ENCODE data around the gene VSIG8.

The VSIG8 gene

DNA sequence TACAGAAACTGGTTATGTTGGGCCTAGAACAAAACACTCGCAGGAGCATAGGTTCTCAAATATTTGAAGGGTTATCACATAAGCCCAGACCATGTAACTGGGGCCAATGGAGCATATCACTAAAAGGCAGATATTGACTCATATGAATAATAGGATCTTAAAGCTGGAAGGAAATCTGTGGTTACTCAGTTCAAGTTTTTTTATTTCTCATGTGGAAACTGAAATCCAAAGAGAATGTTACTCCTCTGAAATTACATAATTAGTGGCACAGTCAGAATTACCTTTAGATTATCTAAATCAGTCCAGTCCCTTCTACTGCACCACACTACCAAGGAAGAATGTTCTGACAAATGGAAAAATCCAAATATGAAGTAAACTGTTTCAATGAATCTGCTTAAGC is 23.7 kb downstream of the VSIG8 start:
- H3K36me3 ChIP-seq (ENCODE audit: insufficient read depth, low read length) = peaks cover 5% of the 10 kb centered on the region
- no peaks in the 10 kb centered on the region for H3K4me1 ChIP-seq (ENCODE audit: insufficient read depth, low read length)
- H3K9me3 ChIP-seq (ENCODE audit: low read length) = no peaks in the 10 kb centered on the region
- H3K4me3 ChIP-seq (ENCODE audit: low read depth in 1 of 2, low read length in 2 of 2) = no peak overlapping the region
- H3K27ac ChIP-seq (ENCODE audit: low read depth, low read length) = no peak overlapping the region
- H3K9ac ChIP-seq (ENCODE audit: low read length) = no peak overlapping the region
- no peaks in the 10 kb centered on the region for H3K27me3 ChIP-seq (ENCODE audit: control insufficient read depth in 1 of 2, insufficient read depth in 2 of 2, low read length in 2 of 2)

DNA sequence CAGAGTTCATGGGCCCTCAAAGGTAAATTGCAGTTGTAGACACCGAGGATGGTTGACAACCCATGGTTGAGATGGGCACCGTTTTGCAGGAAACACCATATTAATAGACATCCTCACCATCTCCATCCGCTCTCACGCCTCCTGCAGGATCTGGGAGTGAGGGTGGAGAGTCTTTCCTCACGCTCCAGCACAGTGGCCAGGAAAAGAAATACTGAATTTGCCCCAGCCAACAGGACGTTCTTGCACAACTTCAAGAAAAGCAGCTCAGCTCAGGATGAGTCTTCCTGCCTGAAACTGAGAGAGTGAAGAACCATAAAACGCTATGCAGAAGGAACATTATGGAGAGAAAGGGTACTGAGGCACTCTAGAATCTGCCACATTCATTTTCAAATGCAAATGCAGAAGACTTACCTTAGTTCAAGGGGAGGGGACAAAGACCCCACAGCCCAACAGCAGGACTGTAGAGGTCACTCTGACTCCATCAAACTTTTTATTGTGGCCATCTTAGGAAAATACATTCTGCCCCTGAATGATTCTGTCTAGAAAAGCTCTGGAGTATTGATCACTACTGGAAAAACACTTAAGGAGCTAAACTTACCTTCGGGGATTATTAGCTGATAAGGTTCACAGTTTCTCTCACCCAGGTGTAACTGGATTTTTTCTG is 26.5 kb downstream of the VSIG8 start:
- no peaks in the 10 kb centered on the region for H3K9me3 ChIP-seq (ENCODE audit: low read length)
- H3K4me1 ChIP-seq (ENCODE audit: insufficient read depth, low read length) = no peaks in the 10 kb centered on the region
- H3K27ac ChIP-seq (ENCODE audit: low read depth, low read length) = no peak overlapping the region
- H3K27me3 ChIP-seq (ENCODE audit: control insufficient read depth in 1 of 2, insufficient read depth in 2 of 2, low read length in 2 of 2) = no peaks in the 10 kb centered on the region
- H3K9ac ChIP-seq (ENCODE audit: low read length) = no peak overlapping the region
- peaks cover 5% of the 10 kb centered on the region for H3K36me3 ChIP-seq (ENCODE audit: insufficient read depth, low read length)
- no peak overlapping the region for H3K4me3 ChIP-seq (ENCODE audit: low read depth in 1 of 2, low read length in 2 of 2)

DNA sequence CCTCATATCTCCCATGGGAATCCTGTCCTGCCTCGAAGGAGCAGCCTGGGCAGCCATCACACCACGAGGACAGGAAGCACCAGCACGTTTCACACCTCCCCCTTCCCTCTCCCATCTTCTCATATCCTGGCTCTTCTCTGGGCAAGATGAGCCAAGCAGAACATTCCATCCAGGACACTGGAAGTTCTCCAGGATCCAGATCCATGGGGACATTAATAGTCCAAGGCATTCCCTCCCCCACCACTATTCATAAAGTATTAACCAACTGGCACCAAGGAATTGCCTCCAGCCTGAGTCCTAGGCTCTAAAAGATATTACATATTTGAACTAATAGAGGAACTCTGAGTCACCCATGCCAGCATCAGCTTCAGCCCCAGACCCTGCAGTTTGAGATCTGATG is 27.1 kb downstream of the VSIG8 start:
- Histone ChIP-seq H3K27ac (ENCODE audit: low read depth, low read length) (no peak overlapping the region), H3K9me3 (ENCODE audit: low read length) (no peaks in the 10 kb centered on the region)

DNA sequence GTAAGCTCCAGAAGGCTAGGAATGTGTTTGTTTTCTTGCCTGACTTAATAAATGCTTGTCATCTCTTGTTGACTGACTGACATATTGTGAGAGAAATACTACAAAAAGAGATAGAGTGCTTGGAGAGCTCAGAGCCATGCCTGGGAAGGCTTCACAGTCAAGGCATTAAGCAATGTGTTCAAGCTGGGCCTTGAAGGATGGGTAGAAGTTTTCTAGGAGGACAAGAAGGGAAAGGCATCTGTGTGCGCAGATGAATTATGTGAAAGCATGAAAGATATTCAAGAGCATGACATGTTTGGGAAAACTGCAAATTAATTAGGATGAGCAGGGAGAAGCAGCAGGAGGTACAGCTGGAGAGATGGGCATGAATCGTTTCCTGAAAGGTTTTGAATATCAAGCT is 30.1 kb downstream of the VSIG8 start:
- Histone ChIP-seq H3K27ac (ENCODE audit: low read depth, low read length) (no peak overlapping the region), H3K4me3 (ENCODE audit: low read depth in 1 of 2, low read length in 2 of 2) (no peak overlapping the region), H3K36me3 (ENCODE audit: insufficient read depth, low read length) (no peaks in the 10 kb centered on the region), H3K27me3 (ENCODE audit: control insufficient read depth in 1 of 2, insufficient read depth in 2 of 2, low read length in 2 of 2) (no peaks in the 10 kb centered on the region), H3K9ac (ENCODE audit: low read length) (no peak overlapping the region), H3K9me3 (ENCODE audit: low read length) (no peaks in the 10 kb centered on the region), H3K4me1 (ENCODE audit: insufficient read depth, low read length) (no peaks in the 10 kb centered on the region)

More for the DNA sequence above, 27.1 kb downstream of the VSIG8 start:
- no peak overlapping the region for H3K4me3 ChIP-seq (ENCODE audit: low read depth in 1 of 2, low read length in 2 of 2)
- no peaks in the 10 kb centered on the region for H3K4me1 ChIP-seq (ENCODE audit: insufficient read depth, low read length)
- no peaks in the 10 kb centered on the region for H3K27me3 ChIP-seq (ENCODE audit: control insufficient read depth in 1 of 2, insufficient read depth in 2 of 2, low read length in 2 of 2)
- H3K9ac ChIP-seq (ENCODE audit: low read length) = no peak overlapping the region
- peaks cover 5% of the 10 kb centered on the region for H3K36me3 ChIP-seq (ENCODE audit: insufficient read depth, low read length)

DNA sequence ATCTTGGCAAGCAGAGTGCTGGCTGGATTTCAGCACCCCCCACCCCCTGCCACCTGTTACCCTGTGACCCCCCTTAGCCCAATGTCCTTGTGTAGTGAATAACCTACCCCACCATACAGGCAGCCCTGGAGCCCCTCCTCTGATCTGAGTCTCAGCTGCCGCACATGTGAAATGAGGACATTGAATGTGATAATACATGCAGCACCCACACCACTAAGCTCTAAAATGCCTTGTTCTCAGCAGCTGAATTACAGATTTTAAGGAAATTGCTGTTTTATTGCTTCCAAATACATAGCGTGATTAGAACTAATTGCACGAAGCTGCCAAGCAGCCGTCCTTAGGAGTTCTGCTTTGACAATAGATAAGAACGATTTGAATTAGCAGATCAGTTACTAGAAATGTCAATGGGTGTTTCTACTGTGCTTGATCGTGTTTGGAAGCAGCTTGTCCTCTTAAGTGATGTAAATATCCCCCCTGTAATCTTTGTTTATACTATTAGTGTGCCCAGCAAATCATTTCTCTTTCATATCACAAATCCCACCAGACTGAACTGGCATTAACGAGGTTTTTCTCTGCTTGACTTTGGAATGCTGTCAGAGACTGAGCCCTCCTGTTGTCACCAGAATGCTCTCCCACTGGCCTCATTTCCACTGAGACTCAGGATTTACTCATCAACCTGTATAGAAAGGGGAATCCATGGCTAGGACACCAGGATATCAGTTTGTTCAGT is 30.9 kb downstream of the VSIG8 start:
- H3K27me3 ChIP-seq (ENCODE audit: control insufficient read depth in 1 of 2, insufficient read depth in 2 of 2, low read length in 2 of 2) = no peaks in the 10 kb centered on the region

DNA sequence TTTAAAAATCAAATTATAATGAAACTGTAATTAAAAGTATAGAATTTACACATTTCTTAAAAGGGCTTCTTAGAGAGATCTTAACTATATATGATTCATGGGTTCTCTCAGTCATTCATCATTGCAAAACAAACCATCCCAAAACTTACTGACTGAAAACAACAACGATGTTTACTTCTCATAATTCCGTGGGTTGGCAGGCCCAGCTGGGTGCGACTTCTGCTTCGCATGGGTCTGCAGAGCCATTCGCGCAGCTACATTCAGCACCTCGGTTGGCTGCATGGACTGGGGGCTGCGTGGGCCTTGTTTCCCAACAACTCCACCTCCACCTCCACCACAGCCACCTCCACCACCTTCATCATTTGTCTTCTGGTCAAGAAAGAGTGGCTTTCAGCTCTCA is 31.7 kb downstream of the VSIG8 start:
- Histone ChIP-seq H3K27me3 (ENCODE audit: control insufficient read depth in 1 of 2, insufficient read depth in 2 of 2, low read length in 2 of 2) (no peaks in the 10 kb centered on the region), H3K36me3 (ENCODE audit: insufficient read depth, low read length) (no peaks in the 10 kb centered on the region), H3K9me3 (ENCODE audit: low read length) (no peaks in the 10 kb centered on the region), H3K4me3 (ENCODE audit: low read depth in 1 of 2, low read length in 2 of 2) (no peak overlapping the region), H3K4me1 (ENCODE audit: insufficient read depth, low read length) (no peaks in the 10 kb centered on the region), H3K9ac (ENCODE audit: low read length) (no peak overlapping the region), H3K27ac (ENCODE audit: low read depth, low read length) (no peak overlapping the region)

More for the DNA sequence above, 30.9 kb downstream of the VSIG8 start:
- no peak overlapping the region for H3K27ac ChIP-seq (ENCODE audit: low read depth, low read length)
- no peaks in the 10 kb centered on the region for H3K36me3 ChIP-seq (ENCODE audit: insufficient read depth, low read length)
- H3K4me1 ChIP-seq (ENCODE audit: insufficient read depth, low read length) = no peaks in the 10 kb centered on the region
- H3K4me3 ChIP-seq (ENCODE audit: low read depth in 1 of 2, low read length in 2 of 2) = no peak overlapping the region
- no peak overlapping the region for H3K9ac ChIP-seq (ENCODE audit: low read length)
- no peaks in the 10 kb centered on the region for H3K9me3 ChIP-seq (ENCODE audit: low read length)

DNA sequence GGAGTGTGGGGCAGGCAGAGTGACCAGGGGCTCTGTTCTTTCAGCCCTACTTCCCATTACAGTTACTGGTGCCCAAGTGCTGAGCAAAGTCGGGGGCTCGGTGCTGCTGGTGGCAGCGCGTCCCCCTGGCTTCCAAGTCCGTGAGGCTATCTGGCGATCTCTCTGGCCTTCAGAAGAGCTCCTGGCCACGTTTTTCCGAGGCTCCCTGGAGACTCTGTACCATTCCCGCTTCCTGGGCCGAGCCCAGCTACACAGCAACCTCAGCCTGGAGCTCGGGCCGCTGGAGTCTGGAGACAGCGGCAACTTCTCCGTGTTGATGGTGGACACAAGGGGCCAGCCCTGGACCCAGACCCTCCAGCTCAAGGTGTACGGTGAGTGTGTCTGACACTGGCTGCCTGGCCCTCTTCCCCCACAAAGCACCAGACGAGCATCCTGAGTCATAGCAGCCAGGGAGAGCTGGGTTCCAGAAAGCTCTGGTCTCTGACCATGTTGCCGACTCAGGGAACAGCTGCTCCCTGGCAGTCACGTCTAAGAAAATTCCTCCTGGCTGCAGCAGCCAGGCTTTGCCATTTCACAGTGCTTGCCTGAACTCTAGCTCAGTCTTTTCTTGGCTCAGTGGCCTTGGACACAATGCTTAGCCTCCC is 32.5 kb downstream of the VSIG8 start:
- Histone ChIP-seq H3K36me3 (ENCODE audit: insufficient read depth, low read length) (no peaks in the 10 kb centered on the region), H3K9ac (ENCODE audit: low read length) (no peak overlapping the region), H3K4me3 (ENCODE audit: low read depth in 1 of 2, low read length in 2 of 2) (no peak overlapping the region)

DNA sequence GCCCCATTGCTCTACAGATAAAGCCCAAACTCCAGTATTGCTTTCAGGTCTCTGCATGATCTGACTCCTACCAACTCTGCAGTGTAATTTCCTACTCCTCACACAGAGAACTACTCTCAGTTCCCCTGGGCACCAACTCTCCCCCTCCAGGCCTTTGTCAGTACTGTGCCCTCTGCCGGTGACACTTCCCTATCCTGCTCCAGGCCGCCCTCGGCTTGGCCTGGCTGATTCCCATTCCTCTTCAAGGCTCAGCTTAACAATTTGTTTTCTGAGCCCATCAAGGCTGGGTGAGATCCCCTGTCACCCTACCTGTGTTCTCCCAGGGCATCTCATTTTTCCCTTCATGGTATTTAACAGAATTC is 33.2 kb downstream of the VSIG8 start:
- Histone ChIP-seq H3K9me3 (ENCODE audit: low read length) (no peaks in the 10 kb centered on the region), H3K4me1 (ENCODE audit: insufficient read depth, low read length) (no peaks in the 10 kb centered on the region), H3K36me3 (ENCODE audit: insufficient read depth, low read length) (no peaks in the 10 kb centered on the region), H3K9ac (ENCODE audit: low read length) (no peak overlapping the region), H3K27me3 (ENCODE audit: control insufficient read depth in 1 of 2, insufficient read depth in 2 of 2, low read length in 2 of 2) (no peaks in the 10 kb centered on the region), H3K4me3 (ENCODE audit: low read depth in 1 of 2, low read length in 2 of 2) (no peak overlapping the region), H3K27ac (ENCODE audit: low read depth, low read length) (no peak overlapping the region)

More for the DNA sequence above, 32.5 kb downstream of the VSIG8 start:
- Histone ChIP-seq H3K27ac (ENCODE audit: low read depth, low read length) (no peak overlapping the region), H3K27me3 (ENCODE audit: control insufficient read depth in 1 of 2, insufficient read depth in 2 of 2, low read length in 2 of 2) (no peaks in the 10 kb centered on the region), H3K9me3 (ENCODE audit: low read length) (no peaks in the 10 kb centered on the region), H3K4me1 (ENCODE audit: insufficient read depth, low read length) (no peaks in the 10 kb centered on the region)

DNA sequence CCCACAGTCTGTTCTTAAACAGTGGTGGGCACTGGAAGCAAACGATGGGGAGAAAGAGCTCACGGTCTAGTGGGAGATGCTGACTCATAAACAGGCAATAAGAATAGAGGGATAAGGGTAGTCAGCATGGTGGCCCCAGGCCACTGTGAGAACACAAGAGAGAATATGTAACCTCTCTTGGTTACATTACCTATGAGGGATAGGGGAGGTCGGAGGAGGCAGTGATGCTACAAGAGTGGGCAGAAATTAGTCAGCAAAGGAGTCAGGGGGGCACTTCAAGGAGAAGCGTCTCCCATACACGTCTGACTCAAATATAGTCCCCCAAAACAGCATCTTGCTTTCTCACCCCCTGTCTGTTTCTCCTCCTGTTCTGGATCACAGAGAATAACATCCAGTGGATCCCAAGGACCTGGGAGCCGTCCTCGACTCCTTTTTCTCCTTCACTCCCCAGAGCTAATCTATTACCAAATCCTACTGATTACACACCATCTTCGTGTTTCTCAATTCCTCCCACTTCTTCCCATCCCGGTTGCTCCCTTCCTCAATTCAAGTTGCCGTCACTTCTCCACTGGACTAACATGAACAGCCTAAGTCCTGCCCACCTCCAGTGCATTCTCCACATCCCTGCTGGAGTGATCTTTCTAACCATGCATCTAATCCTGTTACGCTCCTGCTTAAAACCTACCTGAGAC is 33.7 kb downstream of the VSIG8 start:
- H3K4me3 ChIP-seq (ENCODE audit: low read depth in 1 of 2, low read length in 2 of 2) = no peak overlapping the region

DNA sequence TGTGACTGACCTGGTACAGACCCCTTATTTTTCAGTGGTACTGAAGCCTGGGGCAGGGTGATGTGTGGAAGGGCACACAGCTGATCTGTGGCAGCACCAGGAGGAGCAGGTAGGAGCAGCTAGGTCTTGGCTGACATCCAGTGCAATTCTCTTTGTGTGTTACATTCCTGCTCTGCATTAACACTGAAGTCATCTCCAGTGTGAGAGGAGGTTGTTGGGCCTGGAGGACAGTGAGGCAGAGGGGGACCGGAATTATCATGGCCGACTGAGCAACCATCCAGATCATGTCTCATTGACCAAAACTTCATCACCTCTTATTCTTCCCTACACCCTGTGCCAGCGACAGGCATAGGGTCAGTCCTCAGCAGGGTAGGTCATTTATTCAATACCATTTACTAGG is 34.3 kb downstream of the VSIG8 start:
- Histone ChIP-seq H3K36me3 (ENCODE audit: insufficient read depth, low read length) (no peaks in the 10 kb centered on the region), H3K27me3 (ENCODE audit: control insufficient read depth in 1 of 2, insufficient read depth in 2 of 2, low read length in 2 of 2) (no peaks in the 10 kb centered on the region), H3K9me3 (ENCODE audit: low read length) (no peaks in the 10 kb centered on the region), H3K4me3 (ENCODE audit: low read depth in 1 of 2, low read length in 2 of 2) (no peak overlapping the region), H3K9ac (ENCODE audit: low read length) (no peak overlapping the region), H3K27ac (ENCODE audit: low read depth, low read length) (no peak overlapping the region), H3K4me1 (ENCODE audit: insufficient read depth, low read length) (no peaks in the 10 kb centered on the region)

More for the DNA sequence above, 33.7 kb downstream of the VSIG8 start:
- Histone ChIP-seq H3K36me3 (ENCODE audit: insufficient read depth, low read length) (no peaks in the 10 kb centered on the region), H3K9me3 (ENCODE audit: low read length) (no peaks in the 10 kb centered on the region), H3K27me3 (ENCODE audit: control insufficient read depth in 1 of 2, insufficient read depth in 2 of 2, low read length in 2 of 2) (no peaks in the 10 kb centered on the region), H3K9ac (ENCODE audit: low read length) (no peak overlapping the region), H3K27ac (ENCODE audit: low read depth, low read length) (no peak overlapping the region), H3K4me1 (ENCODE audit: insufficient read depth, low read length) (no peaks in the 10 kb centered on the region)

DNA sequence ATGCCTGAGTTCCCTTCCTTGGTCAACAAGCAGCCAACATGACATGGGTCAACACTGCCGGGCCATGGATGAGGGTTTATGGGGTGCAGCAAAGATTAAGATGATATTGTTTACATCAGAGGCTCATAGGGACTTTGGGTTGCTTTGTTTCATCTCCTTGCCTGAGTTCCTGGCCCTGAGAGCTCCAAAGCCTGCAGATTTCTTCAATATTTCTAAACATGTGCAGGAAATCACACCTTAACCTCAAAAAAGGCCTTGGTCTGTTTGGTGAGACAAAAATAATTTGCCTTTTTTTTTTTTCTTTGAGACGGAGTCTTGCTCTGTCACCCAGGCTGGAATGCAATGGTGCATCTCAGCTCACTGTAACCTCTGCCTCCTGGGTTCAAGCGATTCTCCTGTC is 34.9 kb downstream of the VSIG8 start:
- H3K27me3 ChIP-seq (ENCODE audit: control insufficient read depth in 1 of 2, insufficient read depth in 2 of 2, low read length in 2 of 2) = no peaks in the 10 kb centered on the region
- H3K9me3 ChIP-seq (ENCODE audit: low read length) = no peaks in the 10 kb centered on the region
- no peaks in the 10 kb centered on the region for H3K4me1 ChIP-seq (ENCODE audit: insufficient read depth, low read length)
- H3K27ac ChIP-seq (ENCODE audit: low read depth, low read length) = no peak overlapping the region
- no peak overlapping the region for H3K9ac ChIP-seq (ENCODE audit: low read length)
- no peak overlapping the region for H3K4me3 ChIP-seq (ENCODE audit: low read depth in 1 of 2, low read length in 2 of 2)
- H3K36me3 ChIP-seq (ENCODE audit: insufficient read depth, low read length) = no peaks in the 10 kb centered on the region
